Right ventricle myocardium superior (tissue), 1 donor: ENCODE measurements around the gene DRC1. TPM values are rescaled to one million over a fixed set of nuclear protein-coding genes. Genes with fewer than 3 reads are reported as not detected.
"Not testable (repeated sequence)": the region's sequence is repeated elsewhere in the genome, so short reads cannot be mapped to it uniquely, and the experiment has no call there.

Source experiments
- ATAC-seq: fragments of 200-7000 bp; cut with Tn5 transposase; one replicate; pipeline ENCODE4 v1.9.1; 2020; ENCODE audit warnings: mild to moderate bottlenecking; ENCODE audit not compliant: poor library complexity
- DNase-seq: peaks from one replicate; pipeline ENCODE4 v3.0.0-alpha.2; 2020
- intact Hi-C: fragments of 100-400 bp; cut with DNase I; formaldehyde crosslinking; loops from one replicate; pipeline ENCODE4 v1.11.2; 2022
- long read RNA-seq: library from polyadenylated mRNA; unstranded; transcript quantifications from one replicate; pipeline ENCODE4 v2.0.0, GENCODE V29; 2021
- total RNA-seq: library from RNA; stranded (reverse); fragmentation: NEBNext Ultra II Directional; extraction: Animal tissue kit (Norgen Biotek cat#: 25700); gene quantifications from one replicate; pipeline ENCODE4 v1.2.1, GENCODE V29; 2021
- donor health status: DM: no; HTN: yes; CAD: no; lungs with severe emphysema.

Gene DRC1
- not detected for total RNA-seq
- long read RNA-seq = 0 reads

GRCh38 chr2:26401739-26402541, at the start of gene DRC1:
TSS of gene DRC1 (plus strand) at chr2:26401920. CDS start at chr2:26401990, 70 bp downstream.
- intact Hi-C loops = no loop called here
- DNase-seq = peak; percentile 63
- ATAC-seq = peak; percentile 82

DNA sequence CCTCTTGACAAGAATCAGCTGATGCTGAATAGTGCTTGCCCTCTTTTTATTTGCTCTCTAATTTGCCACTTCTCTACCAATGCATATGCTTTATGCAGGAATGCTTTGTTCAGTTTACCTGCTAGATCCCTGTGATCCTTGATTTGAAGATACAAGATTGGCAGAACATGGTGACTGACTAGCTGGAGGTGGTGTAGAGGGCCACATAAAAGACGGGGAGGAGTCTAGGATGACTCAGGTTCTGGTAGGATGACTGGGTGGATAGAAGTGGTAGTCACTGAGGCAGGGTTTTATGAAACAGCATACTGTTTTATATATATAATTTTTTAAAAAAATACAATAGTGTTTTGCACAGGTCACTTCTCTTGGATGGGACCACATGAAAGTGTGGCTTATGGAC, 48.8 kb upstream of the DRC1 start:
- DNase-seq (no peak), ATAC-seq (no peak)
- intact Hi-C loops = no loop called here

GRCh38 chr2:26354469-26354868, 47.3 kb upstream of the DRC1 start:
- DNase-seq, intact Hi-C loops, ATAC-seq: not testable (repeated sequence)

- no peak for DNase-seq
- ATAC-seq = no peak
- intact Hi-C loops = no loop called here
Measured at GRCh38 chr2:26355038-26355995, 46.4 kb upstream of the DRC1 start.

DNA sequence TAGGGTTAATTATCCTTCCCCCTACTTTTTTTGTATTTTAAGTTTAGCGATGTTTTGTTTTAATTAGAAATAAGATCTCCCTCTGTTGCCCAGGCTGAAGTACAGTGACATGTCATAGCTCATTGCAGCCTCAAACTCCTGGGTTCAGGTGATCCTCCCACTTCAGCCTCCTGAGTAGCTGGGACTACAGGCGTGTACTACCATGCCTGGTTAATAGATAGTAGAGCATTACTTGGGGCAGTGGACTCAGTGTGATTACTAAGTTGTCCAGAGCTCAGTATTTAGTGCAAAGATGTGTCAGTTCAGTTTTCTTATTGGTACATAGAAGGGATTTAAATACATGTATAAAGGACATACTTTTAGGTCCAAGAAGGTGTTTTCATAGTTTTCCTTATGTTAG, 45.6 kb upstream of the DRC1 start:
- ATAC-seq (no peak), DNase-seq (no peak)
- intact Hi-C loops = no loop called here

GRCh38 chr2:26356771-26357170, 44.9 kb upstream of the DRC1 start:
- no peak for DNase-seq
- intact Hi-C loops = no loop called here
- ATAC-seq = no peak

DNA sequence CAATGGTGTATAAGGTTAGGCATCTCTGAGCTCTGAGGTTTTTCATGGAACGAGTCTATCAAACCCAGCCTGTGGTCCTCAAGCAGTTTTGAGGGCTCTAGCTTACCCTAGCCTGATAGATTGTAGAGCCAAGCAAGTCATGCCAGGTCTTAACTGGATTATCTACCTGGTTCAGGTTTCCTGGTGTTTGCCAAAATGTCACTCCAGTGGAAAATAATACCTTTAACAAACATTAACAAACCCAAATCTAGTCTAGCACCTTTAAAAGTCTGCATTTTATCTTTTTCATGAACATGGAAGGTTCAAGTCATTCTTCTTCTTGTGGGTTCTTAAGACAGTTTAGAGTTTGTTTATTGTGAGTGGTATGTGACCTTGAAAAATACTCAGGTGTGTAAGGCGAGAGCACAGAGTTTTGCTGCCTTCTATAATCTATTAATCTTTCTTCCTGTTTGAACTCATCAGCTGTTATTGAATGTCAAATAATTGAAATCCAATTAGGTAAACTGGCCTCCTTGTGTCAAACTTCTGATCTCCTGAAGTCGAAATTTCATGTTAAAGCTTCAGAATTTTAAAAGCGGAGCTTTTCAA, 41.7 kb upstream of the DRC1 start:
- ATAC-seq = no peak
- intact Hi-C loops = no loop called here
- DNase-seq = no peak

- ATAC-seq (no peak), DNase-seq (no peak)
- intact Hi-C loops = no loop called here
Measured at GRCh38 chr2:26363323-26363722, 38.4 kb upstream of the DRC1 start.

DNA sequence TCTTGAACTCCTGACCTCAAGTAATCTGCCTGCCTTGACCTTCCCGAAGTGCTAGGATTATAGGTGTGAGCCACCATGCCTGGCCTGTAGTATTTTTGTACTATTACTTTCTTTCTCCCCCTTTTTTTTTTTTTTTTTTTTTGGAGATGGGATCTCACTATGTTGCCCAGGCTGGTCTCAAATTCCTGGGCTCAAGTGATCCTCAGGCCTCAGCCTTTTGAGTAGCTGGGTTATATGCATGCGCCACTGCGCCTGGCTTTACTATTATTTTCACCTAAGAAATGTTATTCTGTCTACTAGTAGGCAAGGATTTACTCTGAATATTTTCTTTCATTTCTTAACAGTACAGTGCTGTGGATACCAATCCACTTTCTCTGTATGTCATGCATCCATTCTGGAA, 37.8 kb upstream of the DRC1 start:
- intact Hi-C loops = no loop called here
- DNase-seq (no peak), ATAC-seq (no peak)

DNA sequence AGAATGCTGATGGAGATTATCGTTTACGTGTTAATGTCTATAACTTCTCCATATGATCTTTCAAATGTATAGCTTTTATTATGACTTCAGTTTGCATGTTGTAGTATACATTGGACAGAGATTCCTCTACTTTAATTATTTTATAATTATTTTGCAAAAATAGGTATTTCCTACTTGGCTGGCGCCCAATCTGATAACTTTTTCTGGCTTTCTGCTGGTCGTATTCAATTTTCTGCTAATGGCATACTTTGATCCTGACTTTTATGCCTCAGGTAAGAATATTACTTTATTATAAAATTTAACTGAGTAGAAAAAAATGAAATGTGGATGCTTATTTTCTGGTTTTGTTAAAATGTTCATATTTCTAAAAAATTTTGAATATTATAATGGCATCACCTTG, 37.1 kb upstream of the DRC1 start:
- intact Hi-C loops = no loop called here
- ATAC-seq (no peak), DNase-seq (no peak)

- intact Hi-C loops = no loop called here
- ATAC-seq (no peak), DNase-seq (no peak)
Measured at GRCh38 chr2:26366957-26367356, 34.8 kb upstream of the DRC1 start.

DNA sequence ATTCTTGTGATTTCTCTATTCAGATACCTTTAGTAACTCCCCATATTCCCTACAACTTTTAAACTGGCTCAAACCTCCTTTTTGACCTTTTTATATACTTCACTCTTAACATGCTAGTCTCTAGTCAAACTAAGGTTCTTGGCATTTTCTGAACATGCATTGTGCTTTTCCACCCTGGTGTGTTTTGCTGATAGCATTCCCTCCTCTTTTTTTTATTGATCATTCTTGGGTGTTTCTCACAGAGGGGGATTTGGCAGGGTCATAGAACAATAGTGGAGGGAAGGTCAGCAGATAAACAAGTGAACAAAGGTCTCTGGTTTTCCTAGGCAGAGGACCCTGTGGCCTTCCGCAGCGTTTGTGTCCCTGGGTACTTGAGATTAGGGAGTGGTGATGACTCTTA, 32.1 kb upstream of the DRC1 start:
- intact Hi-C loops, DNase-seq, ATAC-seq: not testable (repeated sequence)

- intact Hi-C loops, DNase-seq: not testable (repeated sequence)
Measured at GRCh38 chr2:26370909-26371308, 30.8 kb upstream of the DRC1 start.

DNA sequence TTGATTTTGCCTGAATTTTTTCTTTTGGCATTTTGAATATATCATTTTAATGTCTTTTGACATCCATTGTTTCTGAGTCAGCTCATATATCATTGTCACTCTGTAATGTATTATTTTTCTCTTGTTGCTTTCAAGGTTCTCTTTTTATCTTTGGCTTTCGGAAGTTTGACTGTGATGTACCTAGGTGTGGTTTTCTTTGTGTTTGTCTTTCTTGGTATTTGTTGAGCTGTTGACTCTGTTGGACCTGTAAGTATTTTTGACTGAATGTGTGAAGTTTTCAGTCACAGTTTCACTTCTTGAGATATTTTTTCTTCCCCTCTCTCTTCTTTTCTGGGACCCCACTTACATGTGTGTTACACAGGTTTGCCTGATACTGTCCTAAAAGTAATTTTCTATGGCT, 24.9 kb upstream of the DRC1 start:
- ATAC-seq = no peak
- intact Hi-C loops = no loop called here
- DNase-seq = no peak

More at GRCh38 chr2:26370909-26371308, 30.8 kb upstream of the DRC1 start:
- not testable (repeated sequence) for ATAC-seq

DNA sequence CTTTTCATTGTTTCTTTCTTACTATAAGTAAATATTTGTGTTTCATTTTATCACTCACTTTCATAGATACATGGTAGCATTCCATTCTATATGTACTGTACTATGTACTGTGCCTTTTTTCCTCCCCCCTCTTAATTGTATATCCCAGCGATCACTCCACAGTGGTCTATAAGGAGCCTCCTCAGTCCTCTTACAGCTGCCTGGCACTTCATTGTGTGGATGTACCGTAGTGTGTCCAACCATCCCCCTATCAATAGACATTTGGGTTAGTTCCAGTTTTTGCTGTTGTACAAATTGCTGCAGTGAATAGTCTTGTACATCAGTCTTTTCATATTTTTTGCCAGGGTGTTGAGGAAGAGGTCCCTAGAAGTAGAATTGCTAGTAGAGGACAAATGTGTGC, 21.4 kb upstream of the DRC1 start:
- ATAC-seq (no peak), DNase-seq (no peak)
- intact Hi-C loops = no loop called here

DNA sequence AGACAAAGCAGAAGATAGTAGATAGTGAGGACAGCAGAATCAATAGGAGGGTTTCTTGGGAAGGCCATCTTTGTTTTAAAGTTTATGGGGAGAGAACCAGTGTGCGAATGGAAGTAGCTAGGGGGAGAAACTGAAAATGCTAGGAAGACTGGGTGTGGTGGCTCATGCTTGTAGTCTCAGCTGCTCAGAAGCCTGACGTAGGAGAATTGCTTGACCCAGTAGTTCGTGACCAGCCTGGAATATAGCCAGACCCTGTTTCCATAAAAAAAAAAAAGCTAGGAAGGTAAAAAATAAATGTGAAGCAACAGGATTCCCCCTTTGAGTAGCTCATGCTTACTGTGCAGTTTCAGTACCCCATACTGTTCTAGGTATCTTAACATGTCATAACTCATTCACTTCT, 19.2 kb upstream of the DRC1 start:
- intact Hi-C loops = no loop called here
- DNase-seq (no peak), ATAC-seq (no peak)

GRCh38 chr2:26384183-26384582, 17.5 kb upstream of the DRC1 start:
- intact Hi-C loops = no loop called here
- no peak for DNase-seq
- no peak for ATAC-seq

DNA sequence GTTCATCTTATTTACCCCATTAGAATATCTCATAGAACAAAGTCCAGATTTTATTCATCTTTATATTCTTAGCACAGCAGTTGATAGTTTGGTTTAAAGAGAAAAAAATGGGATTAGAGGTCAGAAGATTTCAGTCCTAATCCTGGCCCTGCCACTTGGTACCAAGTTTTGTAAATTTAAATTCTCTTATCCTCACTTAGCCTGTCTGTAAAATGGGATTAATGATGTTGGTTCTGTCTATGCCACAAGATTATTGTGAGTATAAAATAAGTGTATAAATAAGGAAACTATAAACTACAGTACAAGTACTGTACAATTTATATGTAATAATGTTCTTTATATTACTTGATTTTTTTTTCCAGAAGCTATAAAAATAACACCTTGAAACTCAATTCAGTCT, 17.1 kb upstream of the DRC1 start:
- DNase-seq = no peak
- intact Hi-C loops = no loop called here
- no peak for ATAC-seq

DNA sequence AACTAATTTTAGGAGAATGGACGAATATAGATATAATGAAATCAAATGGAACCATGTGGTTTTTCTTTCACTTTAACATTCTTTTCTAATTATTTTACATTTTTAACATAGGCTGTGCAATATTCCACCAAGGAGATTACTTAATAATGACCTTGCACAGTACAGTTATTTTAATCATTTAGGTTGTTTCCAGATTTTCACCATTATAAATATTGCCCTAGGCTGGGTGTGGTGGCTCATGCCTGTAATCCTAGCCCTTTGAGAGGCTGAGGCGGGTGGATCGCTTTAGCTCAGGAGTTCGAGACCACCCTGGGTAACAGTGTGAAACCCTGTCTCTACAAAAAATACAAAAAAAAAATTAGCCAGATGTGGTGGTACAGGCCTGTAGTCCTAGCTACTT, 14.5 kb upstream of the DRC1 start:
- no peak for DNase-seq
- no peak for ATAC-seq
- intact Hi-C loops = no loop called here
